ENCODE measurements around the gene SPEM2. TPM values are rescaled to one million over a fixed set of nuclear protein-coding genes. Genes with fewer than 3 reads are reported as not detected.

SPEM2 gene
- total RNA-seq, 6 experiments from 2014 or later = not detected

DNA sequence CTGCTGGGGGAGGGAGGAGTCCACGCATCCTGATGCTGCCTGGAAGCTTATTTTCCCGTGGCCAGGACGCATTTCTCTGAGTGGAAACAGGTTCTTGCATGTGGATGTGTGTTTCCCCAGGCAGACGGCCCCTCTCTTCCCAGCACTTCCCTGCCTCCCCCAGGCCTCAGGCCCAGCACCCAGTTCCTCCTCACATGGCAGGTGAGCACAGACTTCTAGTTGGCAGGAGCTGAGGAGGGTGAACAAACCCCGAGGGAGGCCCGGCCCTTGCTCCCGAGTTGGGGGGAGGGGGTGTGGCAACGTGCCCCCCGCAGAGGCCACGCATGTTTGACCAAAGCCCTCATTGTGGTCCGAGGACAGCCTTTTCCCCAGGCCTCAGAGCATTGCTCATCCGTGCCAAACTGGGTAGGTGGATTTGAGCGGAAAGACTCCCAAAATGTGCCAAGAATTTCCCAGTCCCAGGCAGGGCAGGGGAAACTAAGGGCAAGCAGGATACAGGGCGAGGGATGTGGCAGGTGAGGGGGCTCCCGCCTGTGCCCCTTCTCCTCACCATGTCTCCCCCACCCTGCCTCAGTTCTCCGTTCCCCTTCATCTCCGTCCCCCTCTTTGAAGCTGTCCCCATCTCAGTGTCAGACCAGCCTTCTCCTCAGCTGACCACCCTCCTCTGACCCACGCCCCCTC, 6.8 kb upstream of the SPEM2 start:
- H3K4me3 Mint-ChIP-seq = no peak overlapping the region
- peaks cover 15% of the 10 kb centered on the region for H3K36me3 Mint-ChIP-seq (ENCODE audit: low read depth)
- no peaks in the 10 kb centered on the region for H3K9me3 Mint-ChIP-seq
- no peak for DNase-seq
- TF ChIP-seq, protein P1, sequence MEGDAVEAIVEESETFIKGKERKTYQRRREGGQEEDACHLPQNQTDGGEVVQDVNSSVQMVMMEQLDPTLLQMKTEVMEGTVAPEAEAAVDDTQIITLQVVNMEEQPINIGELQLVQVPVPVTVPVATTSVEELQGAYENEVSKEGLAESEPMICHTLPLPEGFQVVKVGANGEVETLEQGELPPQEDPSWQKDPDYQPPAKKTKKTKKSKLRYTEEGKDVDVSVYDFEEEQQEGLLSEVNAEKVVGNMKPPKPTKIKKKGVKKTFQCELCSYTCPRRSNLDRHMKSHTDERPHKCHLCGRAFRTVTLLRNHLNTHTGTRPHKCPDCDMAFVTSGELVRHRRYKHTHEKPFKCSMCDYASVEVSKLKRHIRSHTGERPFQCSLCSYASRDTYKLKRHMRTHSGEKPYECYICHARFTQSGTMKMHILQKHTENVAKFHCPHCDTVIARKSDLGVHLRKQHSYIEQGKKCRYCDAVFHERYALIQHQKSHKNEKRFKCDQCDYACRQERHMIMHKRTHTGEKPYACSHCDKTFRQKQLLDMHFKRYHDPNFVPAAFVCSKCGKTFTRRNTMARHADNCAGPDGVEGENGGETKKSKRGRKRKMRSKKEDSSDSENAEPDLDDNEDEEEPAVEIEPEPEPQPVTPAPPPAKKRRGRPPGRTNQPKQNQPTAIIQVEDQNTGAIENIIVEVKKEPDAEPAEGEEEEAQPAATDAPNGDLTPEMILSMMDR (IDR thresholded peaks at IDR 0.05) = no peak
- peaks cover 4% of the 10 kb centered on the region for H3K27me3 Mint-ChIP-seq (ENCODE audit: insufficient read depth)
- H3K27ac Mint-ChIP-seq = no peak overlapping the region
- H3K4me1 Mint-ChIP-seq (ENCODE audit: low read depth) = no peaks in the 10 kb centered on the region

DNA sequence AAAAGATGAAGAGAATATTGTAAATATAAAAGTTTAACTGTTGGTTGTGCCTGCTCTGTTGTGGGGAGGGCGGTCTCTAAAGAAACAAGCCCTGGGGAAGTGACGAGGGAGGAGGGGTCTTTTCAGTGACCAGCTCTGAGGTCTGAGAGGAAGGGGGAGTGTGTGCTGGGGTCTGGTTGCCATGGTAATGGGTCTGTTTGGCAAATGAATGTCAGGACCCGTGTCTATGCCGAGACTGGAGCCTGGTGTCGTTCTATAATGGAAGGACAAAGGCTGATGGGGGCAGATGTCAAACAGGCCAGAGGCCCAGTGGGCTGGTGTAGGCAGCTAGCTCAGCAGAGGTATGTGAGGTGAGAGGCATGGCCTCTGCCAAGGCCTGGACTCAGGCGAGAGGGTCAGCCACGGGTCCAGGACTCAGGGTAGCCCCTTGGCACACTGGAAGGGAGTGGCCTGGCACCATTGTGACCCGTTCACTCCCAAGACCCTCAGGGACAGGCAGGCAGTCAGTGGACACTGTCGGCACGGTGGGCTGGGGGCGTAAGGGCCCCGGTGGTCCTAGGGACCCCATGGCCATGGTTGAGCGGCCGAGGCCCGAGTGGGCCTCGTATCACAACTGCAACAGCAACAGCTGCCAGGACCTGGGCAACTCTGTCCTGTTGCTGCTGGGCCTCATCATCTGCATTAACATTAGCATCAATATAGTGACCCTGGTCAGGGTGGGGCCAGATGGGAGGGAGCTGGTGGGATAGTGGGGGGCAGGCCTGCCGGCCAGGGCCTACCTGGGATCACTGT, 5.4 kb upstream of the SPEM2 start, which contains the start of gene SPEM1:
SPEM1 (plus strand) TSS at position 506 of the 792 bp plus-strand sequence; CDS start at position 567, 61 bp downstream.
- Mint-ChIP-seq H3K27me3 (ENCODE audit: insufficient read depth) (peaks cover 4% of the 10 kb centered on the region), H3K4me1 (ENCODE audit: low read depth) (no peaks in the 10 kb centered on the region), H3K4me3 (no peak within 1 kb of the TSS), H3K36me3 (ENCODE audit: low read depth) (peaks cover 15% of the 10 kb centered on the region), H3K27ac (no peak within 1 kb of the TSS), H3K9me3 (no peaks in the 10 kb centered on the region)
- no peak for DNase-seq
- TF ChIP-seq, protein P1 (IDR thresholded peaks at IDR 0.05) = no peak

DNA sequence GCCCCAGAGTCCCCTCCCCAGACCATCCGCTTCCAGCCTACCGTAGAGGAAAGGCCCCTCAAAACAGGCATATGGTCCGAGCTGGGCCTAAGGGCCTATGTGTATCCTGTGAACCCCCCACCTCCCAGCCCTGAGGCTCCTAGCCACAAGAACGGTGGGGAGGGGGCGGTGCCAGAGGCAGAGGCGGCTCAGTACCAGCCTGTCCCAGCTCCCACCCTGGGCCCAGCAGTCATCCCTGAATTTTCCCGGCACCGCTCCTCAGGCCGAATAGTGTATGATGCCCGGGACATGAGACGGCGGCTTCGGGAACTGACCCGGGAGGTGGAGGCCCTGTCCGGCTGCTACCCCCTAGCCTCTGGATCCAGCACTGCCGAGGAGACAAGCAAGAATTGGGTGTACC, 4.2 kb upstream of the SPEM2 start:
- Mint-ChIP-seq H3K27ac (no peak overlapping the region), H3K9me3 (no peaks in the 10 kb centered on the region), H3K27me3 (ENCODE audit: insufficient read depth) (peaks cover 4% of the 10 kb centered on the region), H3K4me3 (no peak overlapping the region), H3K36me3 (ENCODE audit: low read depth) (peaks cover 6% of the 10 kb centered on the region; the same call in 1 of the 2 replicates), H3K4me1 (ENCODE audit: low read depth) (no peaks in the 10 kb centered on the region)
- DNase-seq = no peak
- TF ChIP-seq, protein P1 (IDR thresholded peaks at IDR 0.05) = no peak

DNA sequence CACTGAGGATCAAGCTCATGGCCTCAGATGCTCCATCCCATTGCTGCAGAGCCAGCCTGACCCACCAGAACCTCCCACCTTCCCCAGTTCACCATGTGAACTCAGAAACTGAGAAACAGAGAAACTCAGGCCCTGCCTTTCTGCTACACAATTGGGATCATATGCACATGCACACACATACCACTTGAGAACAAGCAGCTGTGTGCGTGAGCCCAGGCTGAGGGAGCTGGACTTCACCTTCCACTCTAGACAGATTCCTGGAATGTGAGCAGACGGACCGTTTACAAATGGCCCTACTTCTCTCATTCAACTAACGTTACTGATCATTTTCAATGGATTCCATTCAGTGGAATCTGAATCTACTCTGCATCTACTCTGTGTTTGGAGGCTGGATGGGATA, 1.7 kb upstream of the SPEM2 start:
- Mint-ChIP-seq H3K36me3 (ENCODE audit: low read depth) (no peaks in the 10 kb centered on the region), H3K9me3 (no peaks in the 10 kb centered on the region), H3K4me3 (no peak overlapping the region), H3K27me3 (ENCODE audit: insufficient read depth) (peaks cover 3% of the 10 kb centered on the region), H3K27ac (no peak overlapping the region), H3K4me1 (ENCODE audit: low read depth) (no peaks in the 10 kb centered on the region)
- no peak for DNase-seq
- TF ChIP-seq, protein P1 (IDR thresholded peaks at IDR 0.05) = no peak

DNA sequence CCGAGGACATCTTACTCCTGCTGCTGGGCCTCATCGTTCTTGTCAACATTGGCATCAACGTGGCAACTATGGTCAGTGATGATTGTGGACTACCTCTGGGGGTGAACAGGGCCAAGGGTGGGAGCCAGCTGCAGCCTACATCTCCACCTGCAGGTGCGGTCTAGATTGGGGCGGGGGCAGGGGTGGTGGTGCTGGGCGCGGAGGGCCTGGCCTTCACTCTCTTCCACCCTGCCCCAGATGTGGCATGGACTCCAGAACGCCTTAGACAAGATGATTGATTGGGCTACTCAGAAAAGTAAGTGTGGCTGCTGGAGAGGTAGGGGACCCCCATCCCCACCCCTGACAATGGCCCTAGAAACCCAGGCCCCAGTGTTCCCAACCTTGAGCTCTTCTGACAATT, 340 bp downstream of the SPEM2 start:
- Mint-ChIP-seq H3K4me3 (no peak overlapping the region), H3K27ac (no peak overlapping the region), H3K27me3 (ENCODE audit: insufficient read depth) (peaks cover 1% of the 10 kb centered on the region), H3K4me1 (ENCODE audit: low read depth) (no peaks in the 10 kb centered on the region), H3K9me3 (no peaks in the 10 kb centered on the region), H3K36me3 (ENCODE audit: low read depth) (no peaks in the 10 kb centered on the region)
- TF ChIP-seq, protein P1 (IDR thresholded peaks at IDR 0.05) = no peak
- DNase-seq = no peak
